CD14-positive monocyte (primary cell): Measurements from ENCODE around the gene ARL15. TPM values are rescaled to one million over a fixed set of nuclear protein-coding genes. Genes with fewer than 3 reads are reported as not detected.

Experiments
- DNase-seq, 3 donors: peaks; one replicate each; pipeline ENCODE4 v3.0.0-alpha.2; 2011 to 2022
- H2AFZ ChIP-seq: 2 replicates; pipeline ENCODE4 v1.6.0; 2012; ENCODE audit warnings: mild to moderate bottlenecking, low read depth, low read length, inconsistent platforms; ENCODE audit not compliant: insufficient read depth, poor library complexity, severe bottlenecking
- H3K27ac ChIP-seq, 2 donors: 1 replicate in 1 of 2; 2 replicates in 1 of 2; pipeline ENCODE4 v1.5.1; 2012 to 2013; ENCODE audit warnings: low read length in 2 of 2, control low read depth in 1 of 2, inconsistent platforms in 1 of 2, low read depth in 1 of 2, mild to moderate bottlenecking in 1 of 2
- H3K27me3 ChIP-seq, 2 donors: one replicate each; pipeline versions ENCODE4 v1.6.0 to v1.6.1; 2011 to 2013; ENCODE audit warnings: low read length in 2 of 2; ENCODE audit not compliant: control insufficient read depth in 2 of 2, insufficient read depth in 2 of 2
- H3K36me3 ChIP-seq, 2 donors: replicated peaks in 1 of 2; 1 replicate in 1 of 2; 2 replicates in 1 of 2; pipeline versions ENCODE4 v1.5.1 to v1.6.1; 2012 to 2013; ENCODE audit warnings: low read length in 2 of 2, control low read depth in 1 of 2, inconsistent platforms in 1 of 2, mild to moderate bottlenecking in 1 of 2; ENCODE audit not compliant: insufficient read depth in 2 of 2, control insufficient read depth in 1 of 2
- H3K4me1 ChIP-seq, 2 donors: 1 replicate in 1 of 2; 2 replicates in 1 of 2; pipeline versions ENCODE4 v1.5.1 to v1.6.1; 2012 to 2013; ENCODE audit warnings: low read length in 2 of 2, control low read depth in 1 of 2, inconsistent platforms in 1 of 2, mild to moderate bottlenecking in 1 of 2, moderate library complexity in 1 of 2; ENCODE audit not compliant: insufficient read depth in 2 of 2, control insufficient read depth in 1 of 2
- H3K4me2 ChIP-seq: replicated peaks from 2 replicates; pipeline ENCODE3; 2012; ENCODE audit warnings: low read length, moderate library complexity, mild to moderate bottlenecking; ENCODE audit not compliant: poor library complexity, severe bottlenecking; ENCODE audit errors: extremely low read depth
- H3K4me3 ChIP-seq, 3 experiments: fragments of 200-600 bp in 1 of 3; sonication (generic) in 1 of 3; replicated peaks in 1 of 3; 1 replicate in 2 of 3; 2 replicates in 1 of 3; pipeline ENCODE4 v1.5.1; 2011 to 2013; ENCODE audit warnings: low read length in 3 of 3, mild to moderate bottlenecking in 3 of 3, control low read depth in 2 of 3, low read depth in 2 of 3, inconsistent platforms in 1 of 3, moderate library complexity in 1 of 3
- H3K79me2 ChIP-seq: 2 replicates; pipeline ENCODE4 v1.6.0; 2012; ENCODE audit warnings: mild to moderate bottlenecking, control low read depth, inconsistent platforms, low read length, moderate library complexity; ENCODE audit not compliant: insufficient read depth
- H3K9ac ChIP-seq: 2 replicates; pipeline ENCODE4 v1.6.0; 2017; ENCODE audit warnings: low read length, mild to moderate bottlenecking; ENCODE audit not compliant: insufficient read depth, poor library complexity, severe bottlenecking
- H3K9me3 ChIP-seq, 2 donors: replicated peaks in 1 of 2; 1 replicate in 1 of 2; 2 replicates in 1 of 2; pipeline versions ENCODE4 v1.5.1 to v1.6.1; 2012 to 2013; ENCODE audit warnings: low read length in 2 of 2, control low read depth in 1 of 2; ENCODE audit not compliant: control insufficient read depth in 1 of 2, insufficient read depth in 1 of 2
- H4K20me1 ChIP-seq: 2 replicates; pipeline ENCODE4 v1.6.0; 2012; ENCODE audit warnings: mild to moderate bottlenecking, low read length, control low read depth, moderate library complexity; ENCODE audit not compliant: insufficient read depth
- H3K27ac Mint-ChIP-seq, 7 donors: one replicate each; pipeline ENCODE4 v1.8.0; 2020; ENCODE audit warnings: mild to moderate bottlenecking in 7 of 7, mixed read lengths in 7 of 7, moderate library complexity in 6 of 7, inconsistent platforms in 2 of 7
- H3K27me3 Mint-ChIP-seq, 3 donors: one replicate each; pipeline ENCODE4 v1.8.0; 2021 to 2022; ENCODE audit warnings: low read depth in 3 of 3, mild to moderate bottlenecking in 3 of 3, mixed read lengths in 3 of 3, moderate library complexity in 3 of 3, inconsistent platforms in 1 of 3
- H3K36me3 Mint-ChIP-seq, 2 donors: one replicate each; pipeline ENCODE4 v1.8.0; 2020; ENCODE audit warnings: mixed read lengths in 2 of 2, inconsistent platforms in 1 of 2, mild to moderate bottlenecking in 1 of 2
- H3K4me1 Mint-ChIP-seq: one replicate; pipeline ENCODE4 v1.8.0; 2020; ENCODE audit warnings: mild to moderate bottlenecking, mixed read lengths
- H3K4me3 Mint-ChIP-seq, 2 donors: one replicate each; pipeline ENCODE4 v1.8.0; 2020; ENCODE audit warnings: mild to moderate bottlenecking in 2 of 2, mixed read lengths in 2 of 2, moderate library complexity in 1 of 2
- H3K9me3 Mint-ChIP-seq, 7 donors: one replicate each; pipeline ENCODE4 v1.8.0; 2020 to 2022; ENCODE audit warnings: mixed read lengths in 7 of 7, mild to moderate bottlenecking in 6 of 7, moderate library complexity in 6 of 7, inconsistent platforms in 2 of 7
- CTCF ChIP-seq: fragments of 200-600 bp; IDR thresholded peaks from one replicate; pipeline ENCODE4 v1.8.0; 2022; ENCODE audit warnings: antibody characterized with exemption, mild to moderate bottlenecking
- WGBS: methylation state at CpG from one replicate; pipeline ENCODE4 v1.1.5; 2013; ENCODE audit warnings: missing lambda C conversion rate; ENCODE audit not compliant: insufficient coverage; 5-methylcytosine and 5-hydroxymethylcytosine counted together
- intact Hi-C, 2 donors: fragments of 100-400 bp; cut with micrococcal nuclease; formaldehyde crosslinking; loops; one replicate each; pipeline versions ENCODE4 v1.15.0 to v1.15.1; 2023
- polyA plus RNA-seq, 3 donors: library from polyadenylated mRNA; depleted of rRNA in 1 of 3; unstranded in 2 of 3; stranded (reverse) in 1 of 3; fragments of 300-500 nt in 2 of 3; fragments of >200 nt in 1 of 3; fragmentation: Illumina TruSeq in 2 of 3; gene quantifications; 1 replicate in 2 of 3; 2 replicates in 1 of 3; pipeline ENCODE4 v1.2.3, GENCODE V29; 2012 to 2021

ARL15 gene
- polyA plus RNA-seq, 3 donors, result 10.5 to 27.6 (median 18.0) TPM

- intact Hi-C loops, result no loop called here
- no peaks in the 10 kb centered on the region for H3K4me1 ChIP-seq
- no peak overlapping the region for H3K9ac ChIP-seq
- no peaks in the 10 kb centered on the region for H3K79me2 ChIP-seq
- TF ChIP-seq CTCF, result no peak
- no peaks in the 10 kb centered on the region for H3K9me3 ChIP-seq
- Mint-ChIP-seq H3K27ac (no peak overlapping the region), H3K4me3 (no peak overlapping the region), H3K9me3 (no peaks in the 10 kb centered on the region), H3K27me3 (no peaks in the 10 kb centered on the region), H3K36me3 (peaks cover 26 to 27% of the 10 kb centered on the region in 2 donors), H3K4me1 (no peaks in the 10 kb centered on the region)
- H3K27ac ChIP-seq, result no peak overlapping the region
- H3K36me3 ChIP-seq, result peaks cover 0 to 5% of the 10 kb centered on the region in 2 donors
- H4K20me1 ChIP-seq, result no peaks in the 10 kb centered on the region
- no peaks in the 10 kb centered on the region for H3K27me3 ChIP-seq
- H2AFZ ChIP-seq, result no peak overlapping the region
- no peak for DNase-seq
- no CpG with 5 or more reads among the region's 1 CpG for WGBS
- H3K4me2 ChIP-seq, result no peak overlapping the region
- H3K4me3 ChIP-seq, result no peak overlapping the region
Observed at GRCh38 chr5:54150841-54151240, 159.5 kb downstream of the ARL15 start.

- no CpG with 5 or more reads among the region's 2 CpGs for WGBS
- no peak overlapping the region for H3K27ac Mint-ChIP-seq
- Histone ChIP-seq H3K27me3 (no peaks in the 10 kb centered on the region), H3K4me3 (no peak overlapping the region), H3K4me2 (no peak overlapping the region), H3K9me3 (no peaks in the 10 kb centered on the region), H3K9ac (no peak overlapping the region), H3K27ac (no peak overlapping the region), H3K79me2 (no peaks in the 10 kb centered on the region), H3K36me3 (peaks cover 0 to 5% of the 10 kb centered on the region in 2 donors), H4K20me1 (no peaks in the 10 kb centered on the region), H3K4me1 (no peaks in the 10 kb centered on the region), H2AFZ (no peak overlapping the region)
- no peak overlapping the region for H3K4me3 Mint-ChIP-seq
- no peaks in the 10 kb centered on the region for H3K27me3 Mint-ChIP-seq
- peaks cover 0 to 1% (median 0%) of the 10 kb centered on the region in 7 donors for H3K9me3 Mint-ChIP-seq
- no peak for DNase-seq
- peaks cover 32 to 33% of the 10 kb centered on the region in 2 donors for H3K36me3 Mint-ChIP-seq
- intact Hi-C loops, result no loop called here
- no peak for TF ChIP-seq CTCF
- H3K4me1 Mint-ChIP-seq, result no peaks in the 10 kb centered on the region
Observed at GRCh38 chr5:54148858-54149257, 161.5 kb downstream of the ARL15 start.
